Spleen (tissue), 7 donors: Measurements from ENCODE around the gene GADD45G.

Experiments
- CTCF ChIP-seq, 11 experiments: fragments of 200-600 bp in 7 of 11; fragments of 450-650 bp in 4 of 11; sonication (generic) in 4 of 11; IDR thresholded peaks in 8 of 11; conservative IDR thresholded peaks in 3 of 11; 1 replicate in 7 of 11; 2 replicates in 4 of 11; pipeline versions ENCODE4 v1.4.0 to v1.8.0; 2016 to 2021; ENCODE audit warnings: antibody characterized with exemption in 11 of 11, inconsistent platforms in 4 of 11, mild to moderate bottlenecking in 1 of 11
- POLR2AphosphoS5 ChIP-seq, 3 donors: sonication (generic); formaldehyde crosslinking; IDR thresholded peaks; one replicate each; pipeline ENCODE4 v1.5.1; 2017; ENCODE audit warnings: antibody characterized with exemption in 3 of 3
- donor health status: DM: no; HTN: no; CAD: no; lungs with moderate emphysema.
- donor health status: DM: no; HTN: no; CAD: no.
- donor health status: DM: no; HTN: no; CAD: no.

DNA sequence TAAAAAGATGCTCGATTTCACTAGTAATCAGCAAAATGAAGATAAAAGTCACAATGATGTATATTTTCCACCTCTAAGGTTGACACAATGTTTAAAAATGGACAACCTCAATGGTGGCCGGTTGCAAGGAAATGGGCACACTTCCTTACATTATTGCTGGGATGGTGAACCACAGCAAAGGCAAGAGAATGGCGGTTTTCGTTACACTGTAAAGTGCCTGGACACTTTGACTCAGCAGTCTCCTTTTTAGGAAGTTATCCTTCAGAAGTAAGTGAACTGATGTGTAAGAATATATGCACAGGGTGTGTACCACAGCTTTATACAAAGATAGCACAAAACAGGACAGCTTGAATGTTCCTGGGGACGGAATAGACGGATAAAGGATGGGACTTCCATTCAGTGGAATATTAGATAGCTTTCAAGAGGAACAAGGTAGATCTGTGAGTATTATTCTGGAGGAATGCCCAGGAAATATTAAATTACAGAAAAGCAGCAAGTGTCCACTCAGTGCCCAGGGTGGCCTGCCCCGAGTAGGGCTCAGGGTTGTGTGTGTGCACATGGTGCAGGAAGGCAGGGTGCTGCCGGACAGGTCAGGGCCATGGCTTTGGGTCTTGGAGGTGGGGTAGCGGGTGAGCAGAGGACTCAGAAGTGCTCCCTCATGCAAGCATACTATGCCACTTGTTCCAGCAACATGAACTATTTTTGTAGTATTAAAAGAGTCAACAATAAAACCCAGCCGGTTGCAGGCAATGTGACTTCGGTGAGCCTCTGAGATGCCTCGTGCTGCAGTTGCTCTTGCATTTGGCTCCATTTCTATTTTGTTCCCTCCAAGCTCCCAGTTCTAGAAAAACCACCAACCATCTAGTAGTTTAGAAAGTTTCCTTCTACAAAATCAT, 24.5 kb downstream of the GADD45G start:
- TF ChIP-seq CTCF (IDR thresholded peaks at IDR 0.05 in 8 of 11, conservative IDR thresholded peaks at IDR 0.05 in 3 of 11) (no peak), POLR2AphosphoS5 (IDR thresholded peaks at IDR 0.05) (no peak)
